Breast epithelium (tissue), 4 donors: ENCODE data around the gene LCLAT1. TPM values are rescaled to one million over a fixed set of nuclear protein-coding genes. Genes with fewer than 3 reads are reported as not detected.

Source experiments
- DNase-seq, 2 donors: peaks; one replicate each; pipeline ENCODE4 v3.0.0-alpha.2; 2019; ENCODE audit warnings: low spot score in 2 of 2
- H3K27ac ChIP-seq, 2 donors: fragments of 200-600 bp; sonication (generic) in 1 of 2; one replicate each; pipeline ENCODE4 v1.5.1; 2016 to 2019; ENCODE audit warnings: mild to moderate bottlenecking in 1 of 2
- H3K27me3 ChIP-seq, 2 donors: fragments of 200-600 bp; sonication (generic) in 1 of 2; one replicate each; pipeline versions ENCODE4 v1.5.1 to v1.6.0; 2017 to 2019; ENCODE audit warnings: control low read depth in 1 of 2, mild to moderate bottlenecking in 1 of 2
- H3K36me3 ChIP-seq: fragments of 200-600 bp; one replicate; pipeline ENCODE4 v1.5.1; 2019
- H3K4me1 ChIP-seq, 2 donors: fragments of 200-600 bp; sonication (generic); one replicate each; pipeline ENCODE4 v1.5.1; 2016 to 2019; ENCODE audit warnings: control low read depth in 1 of 2
- H3K4me3 ChIP-seq, 3 donors: fragments of 200-600 bp; sonication (generic); 1 replicate in 2 of 3; 2 replicates in 1 of 3; pipeline ENCODE4 v1.5.1; 2016 to 2019; ENCODE audit warnings: mild to moderate bottlenecking in 3 of 3, moderate library complexity in 2 of 3
- H3K9me3 ChIP-seq, 2 donors: fragments of 200-600 bp; sonication (generic) in 1 of 2; one replicate each; pipeline ENCODE4 v1.5.1; 2016 to 2019; ENCODE audit warnings: control low read depth in 1 of 2
- CTCF ChIP-seq, 3 donors: fragments of 450-650 bp; IDR thresholded peaks; one replicate each; pipeline ENCODE4 v1.5.1; 2016 to 2017; ENCODE audit warnings: antibody characterized with exemption in 3 of 3, mild to moderate bottlenecking in 3 of 3, moderate library complexity in 3 of 3
- POLR2A ChIP-seq: fragments of 450-650 bp; IDR thresholded peaks from one replicate; pipeline ENCODE4 v1.6.1; 2016; ENCODE audit warnings: antibody characterized with exemption, mild to moderate bottlenecking, moderate library complexity
- POLR2AphosphoS5 ChIP-seq, 3 donors: sonication (generic); formaldehyde crosslinking; IDR thresholded peaks; one replicate each; pipeline ENCODE4 v1.6.1; 2017; ENCODE audit warnings: antibody characterized with exemption in 3 of 3
- intact Hi-C: fragments of 100-400 bp; cut with DNase I; formaldehyde crosslinking; loops from one replicate; pipeline ENCODE4 v1.15.1; 2023; ENCODE audit warnings: low total_unique reads
- total RNA-seq, 3 donors: library from RNA; depleted of rRNA; stranded (reverse); fragments of >200 nt; gene quantifications; one replicate each; pipeline ENCODE4 v1.1.0, GENCODE V29; 2016

Gene LCLAT1
- total RNA-seq, 3 donors from 2014 or later = 8.0 to 20.6 (median 19.7) TPM

DNA sequence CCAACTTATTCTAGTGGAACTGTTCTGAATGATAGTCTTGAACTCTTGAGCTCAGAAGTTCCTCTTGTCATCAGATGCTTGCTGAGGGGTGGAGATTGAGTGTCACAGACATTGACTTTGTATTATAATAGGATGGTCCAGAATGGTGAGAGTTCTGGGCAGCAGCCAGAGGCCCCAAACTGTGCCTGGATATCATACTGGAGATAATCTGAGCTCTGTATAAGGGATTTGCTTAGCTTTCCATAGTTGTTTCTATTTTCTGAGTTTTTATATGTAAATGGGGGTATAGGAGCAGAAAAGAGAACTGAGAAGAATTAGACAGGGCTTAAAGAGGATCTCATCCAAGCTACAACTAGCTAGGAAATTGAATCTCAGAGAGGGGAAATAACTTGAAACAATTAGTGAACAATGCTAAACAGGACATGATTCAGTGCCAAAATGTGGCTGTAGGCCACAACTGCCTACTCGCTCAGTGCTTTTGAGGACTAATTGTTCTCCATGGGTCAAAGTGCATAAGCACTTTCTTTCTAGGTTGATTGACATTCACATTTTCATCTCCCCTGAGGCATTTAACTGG is 10.1 kb upstream of the LCLAT1 start:
- no peaks in the 10 kb centered on the region for H3K4me1 ChIP-seq
- intact Hi-C loops = no loop called here
- no peaks in the 10 kb centered on the region for H3K36me3 ChIP-seq
- TF ChIP-seq POLR2A (no peak), CTCF (IDR thresholded peaks at IDR 0.05) (no peak), POLR2AphosphoS5 (IDR thresholded peaks at IDR 0.05) (no peak)
- peak overlapping the region in 1 of 2 donors; percentile 2 for H3K27ac ChIP-seq
- H3K9me3 ChIP-seq = no peaks in the 10 kb centered on the region
- DNase-seq = no peak
- H3K27me3 ChIP-seq = no peaks in the 10 kb centered on the region
- no peak overlapping the region for H3K4me3 ChIP-seq

DNA sequence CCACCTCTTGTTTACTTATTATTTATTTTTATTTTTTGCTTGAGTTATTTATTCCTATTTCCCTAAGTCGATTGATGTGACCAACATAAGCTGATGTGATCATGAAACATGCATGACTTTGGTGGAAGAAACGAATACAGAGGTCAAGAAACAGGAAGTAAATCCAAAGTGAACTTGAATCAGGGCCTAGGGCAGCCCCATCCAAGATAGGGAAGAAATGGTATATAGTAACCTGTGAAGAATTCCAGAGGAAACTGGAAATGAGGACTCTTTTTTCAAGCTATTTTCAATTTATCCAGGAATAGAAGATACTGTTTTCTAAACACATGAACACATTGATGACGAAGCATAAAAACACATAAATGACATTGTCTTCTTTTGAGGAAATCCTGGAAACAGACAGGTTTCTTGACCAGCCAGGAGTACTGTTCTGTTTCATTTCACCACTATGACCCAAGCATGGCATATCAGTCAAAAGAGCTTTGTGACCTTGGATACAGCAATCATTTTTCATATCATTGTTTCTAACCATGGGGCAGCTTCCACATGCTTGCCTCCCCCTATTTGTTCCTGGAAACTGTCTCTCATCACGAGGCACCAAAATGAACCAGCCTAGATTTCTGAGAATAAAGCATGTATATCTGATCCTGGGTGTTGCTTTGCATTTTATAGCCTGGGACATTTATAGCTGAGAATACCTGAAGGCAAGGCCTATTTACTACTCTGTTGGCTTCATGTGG is 9.1 kb upstream of the LCLAT1 start:
- Histone ChIP-seq H3K4me1 (no peaks in the 10 kb centered on the region), H3K4me3 (no peak overlapping the region), H3K9me3 (no peaks in the 10 kb centered on the region), H3K36me3 (no peaks in the 10 kb centered on the region), H3K27me3 (no peaks in the 10 kb centered on the region), H3K27ac (peak overlapping the region; percentile 1 to 5)
- intact Hi-C loops = no loop called here
- no peak for DNase-seq
- no peak for TF ChIP-seq CTCF (IDR thresholded peaks at IDR 0.05)
- TF ChIP-seq POLR2AphosphoS5 (IDR thresholded peaks at IDR 0.05) = no peak
- no peak for TF ChIP-seq POLR2A

GRCh38 chr2:30439296-30439695 is 7.8 kb upstream of the LCLAT1 start:
- H3K27ac ChIP-seq = no peak overlapping the region

DNA sequence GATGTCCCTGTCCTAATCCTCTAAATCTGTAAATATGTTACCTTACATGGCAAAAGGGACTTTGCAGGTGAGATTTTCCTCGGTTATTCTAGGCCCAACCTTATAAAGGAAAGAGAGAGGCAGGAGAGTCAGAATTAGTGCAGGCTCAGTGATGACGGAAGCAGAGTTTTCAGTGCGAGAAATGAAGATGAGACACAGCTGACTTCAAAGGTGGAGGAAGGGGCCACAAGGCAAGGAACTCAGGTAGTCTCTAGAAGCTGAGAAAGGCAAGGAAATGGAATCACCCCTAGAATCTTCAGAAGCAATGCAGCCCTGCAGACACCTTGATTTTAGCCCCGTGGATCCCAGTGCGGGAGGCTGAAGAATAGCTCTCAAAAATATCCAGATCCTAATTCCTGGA is 7.2 kb upstream of the LCLAT1 start:
- no peaks in the 10 kb centered on the region for H3K27me3 ChIP-seq
- H3K27ac ChIP-seq = no peak overlapping the region
- DNase-seq = no peak
- no peaks in the 10 kb centered on the region for H3K9me3 ChIP-seq
- H3K36me3 ChIP-seq = no peaks in the 10 kb centered on the region
- no peak overlapping the region for H3K4me3 ChIP-seq
- intact Hi-C loops = loop anchor here (10.0 kb wide), 1 partner anchor 205 kb away; the partner anchor contains the start of gene LBH
- TF ChIP-seq POLR2AphosphoS5 (IDR thresholded peaks at IDR 0.05) (no peak), CTCF (IDR thresholded peaks at IDR 0.05) (no peak), POLR2A (no peak)
- no peaks in the 10 kb centered on the region for H3K4me1 ChIP-seq

More at GRCh38 chr2:30439296-30439695, 7.8 kb upstream of the LCLAT1 start:
- no peak for DNase-seq
- Histone ChIP-seq H3K9me3 (no peaks in the 10 kb centered on the region), H3K36me3 (no peaks in the 10 kb centered on the region), H3K27me3 (no peaks in the 10 kb centered on the region), H3K4me1 (no peaks in the 10 kb centered on the region), H3K4me3 (no peak overlapping the region)
- no peak for TF ChIP-seq CTCF (IDR thresholded peaks at IDR 0.05)
- no peak for TF ChIP-seq POLR2AphosphoS5 (IDR thresholded peaks at IDR 0.05)
- no peak for TF ChIP-seq POLR2A
- intact Hi-C loops = no loop called here

DNA sequence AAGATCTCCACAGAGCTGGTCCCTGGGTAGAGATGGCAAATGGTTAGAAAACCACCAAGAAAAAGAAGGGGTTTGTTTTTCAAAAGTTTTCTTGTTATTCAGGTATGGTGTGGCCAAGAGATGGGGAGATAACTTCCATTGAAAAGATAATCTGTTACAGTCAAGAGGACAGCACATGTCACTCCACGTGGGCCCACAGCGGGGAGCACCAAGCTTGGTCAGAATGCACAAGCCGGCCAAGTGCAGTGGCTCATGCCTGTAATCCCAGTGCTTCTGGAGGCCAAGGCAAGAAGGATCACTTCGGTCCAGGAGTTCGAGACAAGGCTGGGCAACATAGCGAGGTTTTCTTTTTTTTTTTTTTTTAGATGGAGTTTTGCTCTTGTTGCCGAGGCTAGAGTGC is 6.0 kb upstream of the LCLAT1 start:
- no peak for DNase-seq
- H3K27me3 ChIP-seq = no peaks in the 10 kb centered on the region
- intact Hi-C loops = loop anchor here (10.0 kb wide), 1 partner anchor 206 kb away; the partner anchor contains the start of gene LBH
- no peak overlapping the region for H3K27ac ChIP-seq
- no peaks in the 10 kb centered on the region for H3K9me3 ChIP-seq
- no peaks in the 10 kb centered on the region for H3K4me1 ChIP-seq
- TF ChIP-seq CTCF (IDR thresholded peaks at IDR 0.05) (no peak), POLR2AphosphoS5 (IDR thresholded peaks at IDR 0.05) (no peak), POLR2A (no peak)
- H3K36me3 ChIP-seq = no peaks in the 10 kb centered on the region
- H3K4me3 ChIP-seq = no peak overlapping the region
